Sigmoid colon (tissue), 4 donors: ENCODE data around the gene INTS11.

Source experiments
- CTCF ChIP-seq, 4 experiments: fragments of 450-650 bp in 3 of 4; fragments of 200-600 bp in 1 of 4; IDR thresholded peaks; one replicate each; pipeline ENCODE4 v1.5.1; 2016 to 2019; ENCODE audit warnings: antibody characterized with exemption in 4 of 4, mild to moderate bottlenecking in 3 of 4, moderate library complexity in 2 of 4
- POLR2A ChIP-seq, 2 donors: fragments of 450-650 bp; IDR thresholded peaks; one replicate each; pipeline ENCODE4 v1.6.1; 2016; ENCODE audit warnings: antibody characterized with exemption in 2 of 2, mild to moderate bottlenecking in 2 of 2, moderate library complexity in 2 of 2
- POLR2AphosphoS5 ChIP-seq, 4 donors: sonication (generic); formaldehyde crosslinking; IDR thresholded peaks; one replicate each; pipeline ENCODE4 v1.6.1; 2017; ENCODE audit warnings: antibody characterized with exemption in 4 of 4

- TF ChIP-seq POLR2A (IDR thresholded peaks at IDR 0.05) (no peak), CTCF (IDR thresholded peaks at IDR 0.05) (no peak), POLR2AphosphoS5 (IDR thresholded peaks at IDR 0.05) (no peak)
Observed at GRCh38 chr1:1373815-1374588, 49.5 kb upstream of the INTS11 start.
